NCI-H1092 (cell line): Measurements from ENCODE around the gene DAZ1.
"Not testable (repeated sequence)": the region's sequence is repeated elsewhere in the genome, so short reads cannot be mapped to it uniquely, and the experiment has no call there.

Source experiments
- DNase-seq: peaks from one replicate; lab custom pipeline; 2025; lab: John Stamatoyannopoulos, UW

DAZ1 gene, protein sequence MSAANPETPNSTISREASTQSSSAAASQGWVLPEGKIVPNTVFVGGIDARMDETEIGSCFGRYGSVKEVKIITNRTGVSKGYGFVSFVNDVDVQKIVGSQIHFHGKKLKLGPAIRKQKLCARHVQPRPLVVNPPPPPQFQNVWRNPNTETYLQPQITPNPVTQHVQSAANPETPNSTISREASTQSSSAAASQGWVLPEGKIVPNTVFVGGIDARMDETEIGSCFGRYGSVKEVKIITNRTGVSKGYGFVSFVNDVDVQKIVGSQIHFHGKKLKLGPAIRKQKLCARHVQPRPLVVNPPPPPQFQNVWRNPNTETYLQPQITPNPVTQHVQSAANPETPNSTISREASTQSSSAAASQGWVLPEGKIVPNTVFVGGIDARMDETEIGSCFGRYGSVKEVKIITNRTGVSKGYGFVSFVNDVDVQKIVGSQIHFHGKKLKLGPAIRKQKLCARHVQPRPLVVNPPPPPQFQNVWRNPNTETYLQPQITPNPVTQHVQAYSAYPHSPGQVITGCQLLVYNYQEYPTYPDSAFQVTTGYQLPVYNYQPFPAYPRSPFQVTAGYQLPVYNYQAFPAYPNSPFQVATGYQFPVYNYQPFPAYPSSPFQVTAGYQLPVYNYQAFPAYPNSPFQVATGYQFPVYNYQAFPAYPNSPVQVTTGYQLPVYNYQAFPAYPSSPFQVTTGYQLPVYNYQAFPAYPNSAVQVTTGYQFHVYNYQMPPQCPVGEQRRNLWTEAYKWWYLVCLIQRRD

DNA sequence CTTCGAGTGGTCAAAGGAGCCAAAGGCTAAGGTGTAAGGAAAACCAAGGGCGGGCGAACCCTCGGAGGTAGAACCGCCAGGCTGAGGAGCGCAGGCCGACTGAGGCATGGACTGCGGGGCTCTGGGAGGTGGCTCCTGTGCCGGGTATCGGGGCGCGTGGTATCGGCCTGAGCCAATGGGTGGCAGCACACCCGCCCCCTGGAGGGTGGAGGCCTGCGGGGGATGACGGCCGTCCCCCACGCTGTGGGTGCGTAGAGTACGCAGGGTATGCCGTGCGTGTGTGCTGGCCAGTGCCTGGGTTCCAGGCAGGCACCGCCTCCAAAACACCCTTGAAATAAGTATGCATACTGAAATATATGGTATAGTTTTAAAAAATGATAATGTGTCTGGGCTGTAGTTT is at the start of gene DAZ1:
Gene DAZ1 (minus strand): TSS at position 101 of the 400 bp plus-strand sequence. CDS start 208 bp downstream, outside the sequence.
- not testable (repeated sequence) for DNase-seq

DNA sequence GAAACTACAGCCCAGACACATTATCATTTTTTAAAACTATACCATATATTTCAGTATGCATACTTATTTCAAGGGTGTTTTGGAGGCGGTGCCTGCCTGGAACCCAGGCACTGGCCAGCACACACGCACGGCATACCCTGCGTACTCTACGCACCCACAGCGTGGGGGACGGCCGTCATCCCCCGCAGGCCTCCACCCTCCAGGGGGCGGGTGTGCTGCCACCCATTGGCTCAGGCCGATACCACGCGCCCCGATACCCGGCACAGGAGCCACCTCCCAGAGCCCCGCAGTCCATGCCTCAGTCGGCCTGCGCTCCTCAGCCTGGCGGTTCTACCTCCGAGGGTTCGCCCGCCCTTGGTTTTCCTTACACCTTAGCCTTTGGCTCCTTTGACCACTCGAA is 20.4 kb upstream of the DAZ1 start, which contains the start of gene DAZ2:
Gene DAZ2 (plus strand): TSS at position 301 of the 400 bp plus-strand sequence. CDS start 208 bp downstream, outside the sequence.
- not testable (repeated sequence) for DNase-seq

DNA sequence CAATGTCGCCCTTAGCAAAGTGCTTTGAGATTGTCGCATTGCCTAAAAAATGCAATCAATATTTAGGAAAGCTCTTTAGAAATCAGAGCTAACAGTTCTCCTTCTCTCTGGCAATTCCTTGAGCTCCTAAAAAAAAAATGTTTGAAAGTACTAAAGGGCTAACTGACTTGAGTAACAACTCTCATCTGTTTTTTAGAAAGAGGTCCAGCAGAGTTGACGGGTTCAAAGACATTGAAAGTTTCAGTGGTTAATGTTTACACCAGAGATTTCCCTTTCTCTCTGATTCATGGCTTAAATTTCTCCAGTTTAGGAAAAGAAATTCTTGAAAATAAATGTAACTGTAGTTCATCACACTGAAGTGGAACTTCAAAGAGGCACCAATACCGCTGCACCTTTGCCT is 11.9 kb upstream of the DAZ1 start:
- DNase-seq = not testable (repeated sequence)

DNA sequence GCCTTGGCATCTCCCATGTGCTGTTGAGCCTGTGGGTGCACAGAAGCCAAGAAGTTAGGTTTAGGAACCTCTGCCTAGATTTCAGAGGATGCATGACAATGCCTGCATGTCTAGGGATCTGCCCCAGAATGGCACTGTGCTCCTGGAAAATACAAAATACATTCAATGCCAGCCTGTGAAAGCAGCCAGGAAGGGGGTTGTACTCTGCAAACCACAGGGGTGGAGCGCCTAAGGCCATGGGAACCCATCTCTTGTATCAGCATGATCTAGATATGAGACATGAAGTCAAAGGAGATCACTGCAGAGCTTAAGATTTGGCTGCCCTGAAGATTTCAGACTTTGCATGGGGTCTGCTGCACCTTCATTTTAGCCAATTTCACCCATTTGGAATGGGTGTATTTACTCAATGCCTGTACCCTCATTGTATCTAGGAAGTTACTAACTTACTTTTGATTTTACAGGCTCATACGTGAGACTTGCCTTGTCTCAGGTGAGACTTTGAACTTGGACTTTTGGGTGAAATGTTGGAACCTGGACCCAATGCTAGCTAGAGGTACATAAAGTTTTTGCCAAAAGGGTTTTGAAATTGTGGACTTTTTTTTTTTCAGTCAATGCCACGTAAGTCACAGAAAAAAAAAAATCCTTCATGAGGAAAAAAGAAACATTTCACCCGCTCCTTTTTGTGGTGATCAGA is 11.1 kb upstream of the DAZ1 start:
- not testable (repeated sequence) for DNase-seq

DNA sequence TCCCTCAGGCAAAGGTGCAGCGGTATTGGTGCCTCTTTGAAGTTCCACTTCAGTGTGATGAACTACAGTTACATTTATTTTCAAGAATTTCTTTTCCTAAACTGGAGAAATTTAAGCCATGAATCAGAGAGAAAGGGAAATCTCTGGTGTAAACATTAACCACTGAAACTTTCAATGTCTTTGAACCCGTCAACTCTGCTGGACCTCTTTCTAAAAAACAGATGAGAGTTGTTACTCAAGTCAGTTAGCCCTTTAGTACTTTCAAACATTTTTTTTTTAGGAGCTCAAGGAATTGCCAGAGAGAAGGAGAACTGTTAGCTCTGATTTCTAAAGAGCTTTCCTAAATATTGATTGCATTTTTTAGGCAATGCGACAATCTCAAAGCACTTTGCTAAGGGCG is 8.6 kb upstream of the DAZ1 start:
- DNase-seq = not testable (repeated sequence)
